Liver (tissue), 9 donors: ENCODE data around the gene ACTN4. TPM values are rescaled to one million over a fixed set of nuclear protein-coding genes. Genes with fewer than 3 reads are reported as not detected.

Experiments
- DNase-seq: peaks from one replicate; pipeline ENCODE4 v3.0.0-alpha.2; 2017; ENCODE audit warnings: low spot score
- H3K27ac ChIP-seq, 2 donors: one replicate each; pipeline ENCODE4 v1.7.0; 2013; ENCODE audit warnings: inconsistent platforms in 2 of 2, low read length in 2 of 2, control low read depth in 1 of 2, low read depth in 1 of 2, mild to moderate bottlenecking in 1 of 2
- H3K27me3 ChIP-seq, 4 donors: one replicate each; pipeline versions ENCODE4 v1.6.1 to v1.7.0; 2013; ENCODE audit warnings: low read length in 3 of 4, inconsistent platforms in 1 of 4, mild to moderate bottlenecking in 1 of 4, moderate library complexity in 1 of 4; ENCODE audit not compliant: control insufficient read depth in 4 of 4, insufficient read depth in 4 of 4
- H3K36me3 ChIP-seq, 4 donors: one replicate each; pipeline versions ENCODE4 v1.6.1 to v1.7.0; 2013; ENCODE audit warnings: low read length in 3 of 4, mild to moderate bottlenecking in 3 of 4, low read depth in 1 of 4, moderate library complexity in 1 of 4; ENCODE audit not compliant: control insufficient read depth in 4 of 4, insufficient read depth in 3 of 4
- H3K4me1 ChIP-seq, 4 donors: one replicate each; pipeline versions ENCODE4 v1.6.1 to v1.7.0; 2013; ENCODE audit warnings: low read length in 3 of 4, mild to moderate bottlenecking in 3 of 4, moderate library complexity in 1 of 4; ENCODE audit not compliant: control insufficient read depth in 4 of 4, insufficient read depth in 4 of 4
- H3K4me3 ChIP-seq, 3 donors: one replicate each; pipeline versions ENCODE4 v1.6.1 to v1.7.0; 2013; ENCODE audit warnings: low read length in 3 of 3, control low read depth in 1 of 3, low read depth in 1 of 3, mild to moderate bottlenecking in 1 of 3
- H3K9ac ChIP-seq, 2 donors: one replicate each; pipeline ENCODE4 v1.7.0; 2013; ENCODE audit warnings: low read length in 2 of 2, mild to moderate bottlenecking in 2 of 2, moderate library complexity in 2 of 2, control low read depth in 1 of 2, low read depth in 1 of 2
- H3K9me3 ChIP-seq, 4 donors: one replicate each; pipeline versions ENCODE4 v1.6.1 to v1.7.0; 2013; ENCODE audit warnings: low read length in 3 of 4; ENCODE audit not compliant: control insufficient read depth in 4 of 4
- ATF3 ChIP-seq: IDR thresholded peaks from 2 replicates; pipeline ENCODE4 v1.6.1; 2016; ENCODE audit warnings: antibody characterized with exemption
- CTCF ChIP-seq: fragments of 150-350 bp; IDR thresholded peaks from 2 replicates; pipeline ENCODE4 v1.5.1; 2017; ENCODE audit warnings: improper control_type of control experiment, low read depth, low read length; ENCODE audit not compliant: missing input control
- EGR1 ChIP-seq, 2 donors: IDR thresholded peaks; 2 replicates each; pipeline ENCODE4 v1.6.1; 2016 to 2018; ENCODE audit warnings: antibody characterized with exemption in 2 of 2, low read depth in 2 of 2
- FOXA1 ChIP-seq: IDR thresholded peaks from 2 replicates; pipeline ENCODE4 v1.6.1; 2016; ENCODE audit warnings: antibody characterized with exemption
- GABPA ChIP-seq, 2 donors: IDR thresholded peaks in 1 of 2; conservative IDR thresholded peaks in 1 of 2; 2 replicates each; pipeline ENCODE4 v1.6.1; 2016; ENCODE audit warnings: antibody characterized with exemption in 2 of 2, mild to moderate bottlenecking in 1 of 2, moderate library complexity in 1 of 2
- HNF4A ChIP-seq, 2 donors: conservative IDR thresholded peaks; 2 replicates each; pipeline ENCODE4 v1.6.1; 2016; ENCODE audit warnings: antibody characterized with exemption in 2 of 2, mild to moderate bottlenecking in 2 of 2
- JUND ChIP-seq, 2 donors: IDR thresholded peaks; 2 replicates each; pipeline ENCODE4 v1.6.1; 2016; ENCODE audit warnings: antibody characterized with exemption in 2 of 2
- MAX ChIP-seq: IDR thresholded peaks from 2 replicates; pipeline ENCODE4 v1.6.1; 2016; ENCODE audit warnings: antibody characterized with exemption
- NR2F2 ChIP-seq: IDR thresholded peaks from 2 replicates; pipeline ENCODE4 v1.6.1; 2016; ENCODE audit warnings: antibody characterized with exemption
- RAD21 ChIP-seq, 2 donors: IDR thresholded peaks; 2 replicates each; pipeline ENCODE4 v1.6.1; 2016; ENCODE audit warnings: antibody characterized with exemption in 2 of 2, mild to moderate bottlenecking in 2 of 2
- RXRA ChIP-seq, 2 donors: IDR thresholded peaks; 2 replicates each; pipeline ENCODE4 v1.6.1; 2017 to 2018; ENCODE audit warnings: antibody characterized with exemption in 2 of 2, mild to moderate bottlenecking in 1 of 2
- SP1 ChIP-seq: IDR thresholded peaks from 2 replicates; pipeline ENCODE4 v1.6.1; 2018; ENCODE audit warnings: antibody characterized with exemption, mild to moderate bottlenecking
- TAF1 ChIP-seq: conservative IDR thresholded peaks from 2 replicates; pipeline ENCODE4 v1.6.1; 2016; ENCODE audit warnings: antibody characterized with exemption, mild to moderate bottlenecking
- YY1 ChIP-seq: IDR thresholded peaks from 2 replicates; pipeline ENCODE4 v1.6.1; 2016; ENCODE audit warnings: antibody characterized with exemption, mild to moderate bottlenecking
- ZBTB33 ChIP-seq: IDR thresholded peaks from 2 replicates; pipeline ENCODE4 v1.6.1; 2016; ENCODE audit warnings: antibody characterized with exemption
- WGBS: extraction: QIAGEN DNeasy Blood & Tissue Kit; methylation state at CpG from one replicate; pipeline ENCODE4 v1.1.7; 2013; 5-methylcytosine and 5-hydroxymethylcytosine counted together
- polyA plus RNA-seq, 2 donors: library from polyadenylated mRNA; stranded (reverse) in 1 of 2; unstranded in 1 of 2; fragments of 200-250 nt in 1 of 2; fragments of >200 nt in 1 of 2; fragmentation: Nextera tagmentation in 1 of 2; extraction: Ambion mirVana in 1 of 2; gene quantifications; one replicate each; pipeline versions ENCODE4 v1.2.1 to v1.2.3, GENCODE V29; 2013 to 2015
- total RNA-seq, 2 donors: library from RNA; depleted of rRNA; stranded (reverse); fragments of >200 nt; gene quantifications; one replicate each; pipeline ENCODE4 v1.2.3, GENCODE V29; 2014
- donor health status: healthy.
- donor health status: healthy.
- donor health status: healthy.
- donor health status: healthy.
- donor health status: healthy.

The ACTN4 gene
- total and polyA plus RNA-seq, 4 donors, result 35.4 to 164 (median 98.7) TPM

GRCh38 chr19:38695832-38696728 lies 48.6 kb downstream of the ACTN4 start:
- WGBS, result 91% methylated on average over 22 of the region's 22 CpGs
- Histone ChIP-seq H3K9me3 (no peaks in the 10 kb centered on the region), H3K4me3 (no peak overlapping the region), H3K4me1 (peaks cover 23 to 87% (median 69%) of the 10 kb centered on the region in 4 donors), H3K27me3 (no peaks in the 10 kb centered on the region), H3K9ac (no peak overlapping the region), H3K36me3 (peaks cover 0 to 1% (median 0%) of the 10 kb centered on the region in 4 donors), H3K27ac (peak overlapping the region; percentile 32 to 69)
- TF ChIP-seq EGR1 (IDR thresholded peaks at IDR 0.05; ENCODE audit: low read depth in 2 of 2) (no peak), ZBTB33 (no peak), RAD21 (IDR thresholded peaks at IDR 0.05) (no peak), JUND (IDR thresholded peaks at IDR 0.05) (no peak), NR2F2 (no peak), SP1 (no peak), TAF1 (no peak), CTCF (no peak), ATF3 (no peak), RXRA (IDR thresholded peaks at IDR 0.05) (no peak), GABPA (IDR thresholded peaks at IDR 0.05 in 1 of 2, conservative IDR thresholded peaks at IDR 0.05 in 1 of 2) (no peak), YY1 (no peak), HNF4A (conservative IDR thresholded peaks at IDR 0.05) (no peak)
- DNase-seq, result no peak

GRCh38 chr19:38696729-38697055 lies 49.2 kb downstream of the ACTN4 start:
- no peak for DNase-seq
- no peaks in the 10 kb centered on the region for H3K27me3 ChIP-seq
- peaks cover 0 to 1% (median 0%) of the 10 kb centered on the region in 4 donors for H3K36me3 ChIP-seq
- peaks cover 24 to 93% (median 72%) of the 10 kb centered on the region in 4 donors for H3K4me1 ChIP-seq
- H3K9me3 ChIP-seq, result no peaks in the 10 kb centered on the region
- 96% methylated on average over 6 of the region's 6 CpGs for WGBS
- peak overlapping the region; percentile 10 to 69 for H3K27ac ChIP-seq
- no peak overlapping the region for H3K4me3 ChIP-seq
- TF ChIP-seq EGR1 (IDR thresholded peaks at IDR 0.05; ENCODE audit: low read depth in 2 of 2) (no peak), MAX (no peak), ATF3 (no peak), FOXA1 (no peak), RAD21 (IDR thresholded peaks at IDR 0.05) (no peak)
- no peak overlapping the region for H3K9ac ChIP-seq
